BLaER1 treated with 17β-estradiol and CSF1 and Interleukin-3, amounts not matched to agents 10 nM and 100 nM (cell line): ENCODE data around the gene MEGF6.

Source experiments
- H3K27ac ChIP-seq, 11 experiments: shearing (Covaris generic); formaldehyde crosslinking; 2 replicates each; pipeline ENCODE4 v1.8.1; 2022
- H3K27me3 ChIP-seq, 11 experiments: shearing (Covaris generic); formaldehyde crosslinking; 2 replicates each; pipeline ENCODE4 v1.8.1; 2022
- H3K36me3 ChIP-seq, 11 experiments: shearing (Covaris generic); formaldehyde crosslinking; 2 replicates each; pipeline ENCODE4 v1.8.1; 2022
- H3K4me1 ChIP-seq, 10 experiments: shearing (Covaris generic); formaldehyde crosslinking; 2 replicates each; pipeline ENCODE4 v1.8.1; 2022
- H3K4me2 ChIP-seq, 11 experiments: shearing (Covaris generic); formaldehyde crosslinking; 2 replicates each; pipeline ENCODE4 v1.8.1; 2022
- H3K4me3 ChIP-seq, 10 experiments: shearing (Covaris generic); formaldehyde crosslinking; 2 replicates each; pipeline ENCODE4 v1.8.1; 2022
- H3K9ac ChIP-seq, 11 experiments: shearing (Covaris generic); formaldehyde crosslinking; 2 replicates each; pipeline ENCODE4 v1.8.1; 2022
- H3K9me3 ChIP-seq, 11 experiments: shearing (Covaris generic); formaldehyde crosslinking; replicated peaks in 1 of 11; 2 replicates each; pipeline ENCODE4 v1.8.1; 2022
- H4K20me1 ChIP-seq, 11 experiments: shearing (Covaris generic); formaldehyde crosslinking; 2 replicates each; pipeline ENCODE4 v1.8.1; 2022
- Cebpa-rat ChIP-seq, 11 experiments: shearing (Covaris generic); IDR thresholded peaks; 2 replicates each; pipeline ENCODE4 v1.8.1; 2022

MEGF6 gene

DNA sequence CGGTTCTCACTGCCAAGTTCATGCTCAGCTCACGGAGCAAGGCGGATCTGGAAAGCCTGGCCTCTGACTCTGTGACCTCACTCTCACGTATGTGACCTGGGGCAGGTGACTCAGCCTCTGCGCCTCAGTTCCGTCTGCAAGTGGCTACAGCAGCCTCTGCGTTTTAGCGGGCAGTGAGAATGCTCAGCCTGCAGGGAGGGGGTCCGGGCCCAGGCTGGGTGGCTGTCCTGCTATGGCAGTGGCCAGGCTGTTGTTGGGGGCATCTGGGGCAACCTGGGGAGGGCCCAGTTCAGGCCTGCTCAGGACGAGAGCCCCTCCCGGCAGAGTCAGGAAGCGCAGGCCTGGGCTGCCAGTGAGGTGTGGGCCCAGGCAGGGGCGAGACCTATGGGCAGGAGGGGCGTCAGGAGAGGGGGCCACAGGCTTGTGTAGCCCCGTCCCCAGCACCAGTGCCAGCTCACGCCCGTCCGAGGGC, 128.9 kb downstream of the MEGF6 start:
- H4K20me1 ChIP-seq: peaks cover 0 to 74% (median 49%) of the 10 kb centered on the region in 11 experiments; a peak in 17 of 22 replicates

DNA sequence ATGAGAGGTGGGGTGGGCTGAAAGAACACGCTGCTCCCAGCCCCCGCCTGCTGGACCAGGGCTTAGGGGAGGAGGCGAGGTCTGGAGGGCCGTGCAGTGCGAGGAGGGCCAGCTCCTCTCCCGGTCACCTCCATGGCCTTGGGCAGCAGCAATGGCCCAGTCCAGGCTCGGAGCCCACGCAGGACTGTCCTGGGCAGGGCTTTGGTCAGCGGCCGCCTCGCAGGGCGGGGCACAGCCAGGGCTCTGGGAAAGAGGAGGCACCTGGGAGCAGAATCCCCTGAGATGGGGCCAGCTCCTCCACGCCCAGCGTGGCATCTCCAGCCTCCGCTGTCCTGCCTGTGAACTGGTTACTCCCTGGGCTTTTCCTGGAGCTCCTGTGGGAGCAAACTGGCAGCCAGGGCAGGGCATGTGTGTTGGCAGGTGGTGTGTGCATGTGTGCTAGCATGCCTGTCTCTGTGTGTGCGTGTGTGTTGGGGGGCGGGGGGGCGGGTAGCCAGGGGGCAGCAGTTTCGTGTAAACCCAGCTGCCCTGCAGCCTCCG, 129.4 kb downstream of the MEGF6 start:
- no peak overlapping the region for H3K4me3 ChIP-seq
- no peak overlapping the region for H3K9ac ChIP-seq
- H4K20me1 ChIP-seq: peaks cover 0 to 76% (median 51%) of the 10 kb centered on the region in 11 experiments; a peak in 17 of 22 replicates
- no peak overlapping the region for H3K27ac ChIP-seq
- peaks cover 0 to 44% (median 33%) of the 10 kb centered on the region in 10 experiments; a peak in 14 of 20 replicates for H3K4me1 ChIP-seq
- no peaks in the 10 kb centered on the region for H3K9me3 ChIP-seq
- H3K4me2 ChIP-seq: no peak overlapping the region
- peaks cover 7 to 46% (median 33%) of the 10 kb centered on the region in 11 experiments; a peak in 20 of 22 replicates for H3K27me3 ChIP-seq
- no peak for TF ChIP-seq Cebpa-rat (IDR thresholded peaks at IDR 0.05)
- no peaks in the 10 kb centered on the region for H3K36me3 ChIP-seq

More for the DNA sequence above, 128.9 kb downstream of the MEGF6 start:
- Histone ChIP-seq H3K9me3 (no peaks in the 10 kb centered on the region), H3K4me2 (no peak overlapping the region; a peak in 1 of 22 replicates), H3K27me3 (peaks cover 7 to 44% (median 31%) of the 10 kb centered on the region in 11 experiments; a peak in 20 of 22 replicates), H3K36me3 (no peaks in the 10 kb centered on the region), H3K27ac (no peak overlapping the region), H3K9ac (no peak overlapping the region), H3K4me1 (peaks cover 0 to 42% (median 32%) of the 10 kb centered on the region in 10 experiments; a peak in 14 of 20 replicates), H3K4me3 (no peak overlapping the region)
- no peak for TF ChIP-seq Cebpa-rat (IDR thresholded peaks at IDR 0.05)

DNA sequence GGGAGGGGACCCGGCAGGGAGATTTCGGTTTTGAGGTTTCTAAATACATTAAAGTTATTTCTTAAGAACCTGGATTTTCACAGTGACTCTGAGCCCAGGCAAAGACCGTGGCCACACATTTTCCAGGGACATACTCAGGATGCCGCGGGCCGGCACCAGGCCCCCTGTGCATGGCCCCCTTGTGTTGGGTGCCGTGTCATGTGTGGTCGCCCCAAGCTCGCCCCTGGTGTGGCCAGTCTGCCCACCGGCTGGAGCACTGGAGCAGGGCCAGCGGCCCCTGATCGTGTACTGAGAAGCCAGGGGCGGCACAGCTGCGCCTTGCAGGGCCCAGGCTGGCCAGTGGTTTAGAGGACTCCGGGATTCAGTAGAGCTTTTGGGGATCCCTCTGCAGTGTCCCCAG, 130.3 kb downstream of the MEGF6 start:
- Histone ChIP-seq H3K9ac (no peak overlapping the region; a peak in 1 of 22 replicates), H3K36me3 (no peaks in the 10 kb centered on the region), H3K4me3 (no peak overlapping the region), H3K27me3 (peaks cover 7 to 46% (median 33%) of the 10 kb centered on the region in 11 experiments; a peak in 20 of 22 replicates), H3K27ac (no peak overlapping the region), H4K20me1 (peaks cover 0 to 76% (median 51%) of the 10 kb centered on the region in 11 experiments; a peak in 17 of 22 replicates), H3K4me2 (peak overlapping the region in 6 of 11 experiments; percentile 44 to 67 (median 64); a peak in 11 of 22 replicates), H3K9me3 (no peaks in the 10 kb centered on the region), H3K4me1 (peaks cover 0 to 44% (median 33%) of the 10 kb centered on the region in 10 experiments; a peak in 14 of 20 replicates)
- TF ChIP-seq Cebpa-rat (IDR thresholded peaks at IDR 0.05): no peak

- Histone ChIP-seq H3K9ac (peak overlapping the region in 1 of 11 experiments; percentile 9; a peak in 2 of 22 replicates), H3K9me3 (no peaks in the 10 kb centered on the region), H3K27ac (no peak overlapping the region), H3K4me1 (peaks cover 0 to 44% (median 33%) of the 10 kb centered on the region in 10 experiments; a peak in 14 of 20 replicates), H3K4me2 (peak overlapping the region in 8 of 11 experiments; percentile 28 to 67 (median 62); a peak in 15 of 22 replicates), H3K27me3 (peaks cover 7 to 46% (median 33%) of the 10 kb centered on the region in 11 experiments; a peak in 20 of 22 replicates), H3K4me3 (no peak overlapping the region), H3K36me3 (no peaks in the 10 kb centered on the region), H4K20me1 (peaks cover 0 to 76% (median 51%) of the 10 kb centered on the region in 11 experiments; a peak in 17 of 22 replicates)
- TF ChIP-seq Cebpa-rat (IDR thresholded peaks at IDR 0.05): no peak
These were observed 131.0 kb downstream of the MEGF6 start for GRCh38 chr1:3480369-3480719.

- Histone ChIP-seq H3K4me2 (peak overlapping the region in 8 of 11 experiments; percentile 28 to 67 (median 62); a peak in 16 of 22 replicates), H3K4me1 (peaks cover 0 to 44% (median 33%) of the 10 kb centered on the region in 10 experiments; a peak in 14 of 20 replicates), H4K20me1 (peaks cover 0 to 71% (median 51%) of the 10 kb centered on the region in 11 experiments; a peak in 17 of 22 replicates)
These were observed 131.6 kb downstream of the MEGF6 start for GRCh38 chr1:3479511-3480368.

GRCh38 chr1:3478187-3478586, 133.1 kb downstream of the MEGF6 start:
- no peak overlapping the region for H3K27ac ChIP-seq
- TF ChIP-seq Cebpa-rat (IDR thresholded peaks at IDR 0.05): no peak
- H3K4me3 ChIP-seq: no peak overlapping the region
- H3K4me2 ChIP-seq: peak overlapping the region in 6 of 11 experiments; percentile 8 to 65 (median 30); a peak in 9 of 22 replicates
- H3K36me3 ChIP-seq: no peaks in the 10 kb centered on the region
- H4K20me1 ChIP-seq: peaks cover 0 to 66% (median 45%) of the 10 kb centered on the region in 11 experiments; a peak in 17 of 22 replicates
- peaks cover 7 to 46% (median 33%) of the 10 kb centered on the region in 11 experiments; a peak in 20 of 22 replicates for H3K27me3 ChIP-seq
- H3K4me1 ChIP-seq: peaks cover 0 to 51% (median 33%) of the 10 kb centered on the region in 10 experiments; a peak in 14 of 20 replicates
- no peak overlapping the region for H3K9ac ChIP-seq
- no peaks in the 10 kb centered on the region for H3K9me3 ChIP-seq

More at GRCh38 chr1:3479511-3480368, 131.6 kb downstream of the MEGF6 start:
- no peak overlapping the region for H3K4me3 ChIP-seq
- peak overlapping the region in 1 of 11 experiments; percentile 9; a peak in 2 of 22 replicates for H3K9ac ChIP-seq
- H3K36me3 ChIP-seq: no peaks in the 10 kb centered on the region
- H3K27me3 ChIP-seq: peaks cover 7 to 46% (median 33%) of the 10 kb centered on the region in 11 experiments; a peak in 20 of 22 replicates
- TF ChIP-seq Cebpa-rat (IDR thresholded peaks at IDR 0.05): no peak
- no peaks in the 10 kb centered on the region for H3K9me3 ChIP-seq
- no peak overlapping the region for H3K27ac ChIP-seq

GRCh38 chr1:3477241-3477995, 133.9 kb downstream of the MEGF6 start:
- H3K27ac ChIP-seq: no peak overlapping the region
- peaks cover 0 to 48% (median 34%) of the 10 kb centered on the region in 10 experiments; a peak in 15 of 20 replicates for H3K4me1 ChIP-seq
- H3K4me2 ChIP-seq: peak overlapping the region in 7 of 11 experiments; percentile 8 to 47 (median 26); a peak in 8 of 22 replicates
- H3K27me3 ChIP-seq: peaks cover 7 to 46% (median 33%) of the 10 kb centered on the region in 11 experiments; a peak in 20 of 22 replicates
- no peaks in the 10 kb centered on the region for H3K36me3 ChIP-seq
- H3K9me3 ChIP-seq: no peaks in the 10 kb centered on the region
- no peak for TF ChIP-seq Cebpa-rat (IDR thresholded peaks at IDR 0.05)
- H4K20me1 ChIP-seq: peaks cover 0 to 60% (median 38%) of the 10 kb centered on the region in 11 experiments; a peak in 16 of 22 replicates
- no peak overlapping the region for H3K9ac ChIP-seq
- H3K4me3 ChIP-seq: no peak overlapping the region

DNA sequence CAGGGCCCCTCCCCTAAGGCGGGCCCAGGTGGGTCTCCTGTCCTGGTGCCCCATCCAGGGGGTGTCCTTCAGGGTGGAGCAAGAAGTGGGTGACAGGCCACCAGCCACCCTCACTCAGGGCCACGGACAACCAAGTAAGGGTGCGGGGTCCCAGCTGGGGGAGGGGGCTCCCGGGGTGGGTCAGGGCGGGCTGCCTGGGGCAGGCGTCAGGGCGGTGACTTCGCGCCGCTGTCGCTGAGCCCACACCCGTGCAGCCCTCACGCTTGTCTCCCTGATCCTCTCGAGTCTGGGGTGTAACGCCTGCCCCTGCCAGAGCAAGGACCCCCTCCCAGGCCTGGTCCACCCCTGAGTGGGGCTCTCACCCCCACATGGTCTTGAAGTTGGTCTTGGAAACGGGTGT, 134.6 kb downstream of the MEGF6 start:
- Histone ChIP-seq H3K9me3 (no peaks in the 10 kb centered on the region), H3K36me3 (no peaks in the 10 kb centered on the region), H3K27me3 (peaks cover 7 to 43% (median 33%) of the 10 kb centered on the region in 11 experiments; a peak in 20 of 22 replicates), H3K4me1 (peaks cover 6 to 56% (median 41%) of the 10 kb centered on the region in 10 experiments), H3K27ac (no peak overlapping the region), H3K9ac (no peak overlapping the region), H4K20me1 (peaks cover 0 to 60% (median 40%) of the 10 kb centered on the region in 11 experiments; a peak in 16 of 22 replicates), H3K4me3 (no peak overlapping the region), H3K4me2 (no peak overlapping the region)
- no peak for TF ChIP-seq Cebpa-rat (IDR thresholded peaks at IDR 0.05)
